AG09309 (cell line): ENCODE data around the gene AKR1B1.

Experiments
- DNase-seq: peaks from one replicate; pipeline ENCODE4 v3.0.0-alpha.2; 2010; ENCODE audit warnings: low read depth
- H3K4me3 ChIP-seq: 2 replicates; pipeline ENCODE4 v1.5.1; 2011; ENCODE audit warnings: mild to moderate bottlenecking, low read depth, low read length, moderate library complexity; ENCODE audit not compliant: control insufficient read depth
- TF ChIP-seq, protein P1 (sequence below): IDR thresholded peaks from 2 replicates; pipeline ENCODE4 v1.5.1; 2011; ENCODE audit warnings: mild to moderate bottlenecking, low read depth, low read length, inconsistent platforms; ENCODE audit not compliant: insufficient read depth, control insufficient read depth; ENCODE audit errors: missing control alignments

AKR1B1 gene

DNA sequence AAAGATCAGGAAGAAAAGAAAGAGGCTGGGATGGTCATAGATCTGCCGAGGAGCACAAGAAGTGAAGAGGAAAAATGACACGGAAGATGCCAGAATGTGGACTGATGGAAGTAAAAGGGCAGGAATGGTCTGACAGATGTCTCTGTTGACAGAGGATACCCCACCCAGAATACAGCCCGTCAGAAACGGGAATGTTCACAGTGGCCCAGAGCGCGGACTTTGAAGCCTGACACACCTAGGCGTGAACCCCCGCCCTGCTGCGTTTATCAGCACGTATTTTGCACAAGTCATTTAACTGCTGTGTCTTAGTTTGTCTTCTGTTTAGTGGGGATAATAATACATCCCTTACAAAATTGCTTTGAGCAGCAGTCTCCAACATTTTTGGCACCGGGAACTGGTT, 27.1 kb downstream of the AKR1B1 start:
- no peak for DNase-seq
- peak overlapping the region; percentile 23 for H3K4me3 ChIP-seq
- TF ChIP-seq, protein P1, sequence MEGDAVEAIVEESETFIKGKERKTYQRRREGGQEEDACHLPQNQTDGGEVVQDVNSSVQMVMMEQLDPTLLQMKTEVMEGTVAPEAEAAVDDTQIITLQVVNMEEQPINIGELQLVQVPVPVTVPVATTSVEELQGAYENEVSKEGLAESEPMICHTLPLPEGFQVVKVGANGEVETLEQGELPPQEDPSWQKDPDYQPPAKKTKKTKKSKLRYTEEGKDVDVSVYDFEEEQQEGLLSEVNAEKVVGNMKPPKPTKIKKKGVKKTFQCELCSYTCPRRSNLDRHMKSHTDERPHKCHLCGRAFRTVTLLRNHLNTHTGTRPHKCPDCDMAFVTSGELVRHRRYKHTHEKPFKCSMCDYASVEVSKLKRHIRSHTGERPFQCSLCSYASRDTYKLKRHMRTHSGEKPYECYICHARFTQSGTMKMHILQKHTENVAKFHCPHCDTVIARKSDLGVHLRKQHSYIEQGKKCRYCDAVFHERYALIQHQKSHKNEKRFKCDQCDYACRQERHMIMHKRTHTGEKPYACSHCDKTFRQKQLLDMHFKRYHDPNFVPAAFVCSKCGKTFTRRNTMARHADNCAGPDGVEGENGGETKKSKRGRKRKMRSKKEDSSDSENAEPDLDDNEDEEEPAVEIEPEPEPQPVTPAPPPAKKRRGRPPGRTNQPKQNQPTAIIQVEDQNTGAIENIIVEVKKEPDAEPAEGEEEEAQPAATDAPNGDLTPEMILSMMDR = no peak

DNA sequence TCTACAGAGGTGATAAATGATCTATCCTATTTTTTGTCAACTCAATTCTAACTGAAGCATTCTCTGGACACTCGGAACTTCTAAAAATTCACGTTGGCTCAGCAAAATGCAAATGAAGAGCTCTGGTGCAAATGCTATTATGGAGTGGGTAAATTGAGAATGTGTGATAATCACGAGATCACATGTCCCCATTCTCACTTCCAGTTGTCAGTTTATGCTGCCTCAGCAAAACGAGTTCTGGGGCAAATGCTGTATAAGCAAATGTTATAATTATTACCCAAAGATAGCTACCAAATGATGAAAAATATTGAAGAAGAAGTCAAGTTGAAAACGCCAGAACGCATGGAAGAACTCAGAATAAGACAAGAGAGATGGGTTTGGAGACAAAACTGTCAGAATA, 29.4 kb downstream of the AKR1B1 start:
- H3K4me3 ChIP-seq = no peak overlapping the region
- TF ChIP-seq, protein P1 = no peak
- DNase-seq = no peak

DNA sequence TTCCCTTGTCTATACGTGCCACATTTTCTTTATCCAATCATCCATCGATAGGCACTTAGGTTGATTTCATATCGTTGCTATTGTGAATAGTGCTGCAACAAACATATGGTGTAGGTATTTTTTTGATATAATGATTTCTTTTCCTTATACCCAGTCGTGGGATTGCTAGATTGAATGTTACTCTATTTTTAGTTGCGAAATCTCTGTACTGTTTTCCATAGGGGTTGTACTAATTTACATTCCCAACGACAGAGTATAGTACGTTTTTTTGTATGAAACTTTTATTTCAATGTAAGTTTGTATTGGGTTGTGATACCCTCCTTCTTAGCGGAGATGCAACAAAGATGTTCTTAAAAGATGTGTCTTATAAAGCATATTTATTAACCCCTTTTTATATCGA, 30.0 kb downstream of the AKR1B1 start:
- TF ChIP-seq, protein P1 = no peak
- no peak for DNase-seq
- H3K4me3 ChIP-seq = no peak overlapping the region

DNA sequence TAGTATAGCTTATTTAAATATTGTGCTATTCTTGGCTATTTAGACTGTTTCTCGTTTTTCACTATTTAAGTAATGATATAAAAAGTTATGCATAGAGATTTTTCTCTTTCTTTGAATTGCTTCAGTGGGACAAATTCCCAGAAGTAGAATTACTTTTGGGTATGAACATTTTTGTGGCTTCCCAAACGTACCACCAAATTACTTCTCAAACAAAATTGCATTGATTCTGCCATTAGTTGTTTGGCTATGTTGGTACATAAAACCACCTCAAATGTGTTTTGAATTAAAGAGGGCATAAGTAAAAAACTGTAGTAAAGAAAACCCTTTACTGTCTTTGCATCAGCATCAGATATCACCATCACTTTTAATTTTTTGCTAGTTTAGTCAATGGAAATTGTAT, 31.0 kb downstream of the AKR1B1 start:
- TF ChIP-seq, protein P1 = no peak
- no peak overlapping the region for H3K4me3 ChIP-seq
- peak; percentile 8 for DNase-seq

DNA sequence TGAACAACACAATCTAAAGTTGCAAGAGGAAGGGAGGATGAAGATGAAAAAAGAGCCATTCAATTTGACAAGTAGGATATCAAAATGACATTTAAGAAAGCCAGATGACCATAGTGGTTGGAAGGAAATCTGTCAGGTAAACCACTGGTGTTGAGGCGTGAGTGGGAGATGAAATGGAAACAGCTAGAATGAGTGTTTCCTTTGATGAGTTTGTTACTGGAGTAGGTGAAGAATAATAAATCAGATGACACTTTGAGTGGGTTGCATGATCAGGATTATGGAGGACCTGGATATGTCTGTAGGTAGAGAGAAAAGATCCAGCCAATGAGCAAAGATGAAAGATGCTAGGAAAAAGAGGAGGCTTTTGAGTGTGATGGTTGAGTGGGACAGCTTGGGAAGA, 33.1 kb downstream of the AKR1B1 start:
- TF ChIP-seq, protein P1 = no peak
- no peak overlapping the region for H3K4me3 ChIP-seq

DNA sequence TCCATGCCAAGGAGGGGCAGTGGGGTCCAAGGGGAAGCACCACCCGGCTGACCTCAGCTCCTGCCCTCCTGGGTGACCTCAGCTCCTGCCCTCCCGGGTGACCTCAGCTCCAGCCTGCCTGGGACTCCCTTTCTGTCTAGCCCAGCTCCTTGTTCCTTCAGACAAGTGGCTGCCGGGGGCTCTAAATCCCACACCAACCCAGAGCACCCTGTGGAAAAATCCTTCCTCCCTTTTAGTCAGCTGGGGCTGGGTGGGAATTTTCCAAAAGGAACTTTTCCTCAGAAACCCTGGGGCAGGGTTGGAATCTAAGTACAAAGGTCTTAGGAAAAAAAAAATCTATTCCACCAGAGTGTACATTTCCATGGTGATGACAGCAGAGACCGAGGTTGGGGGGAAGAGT, 36.3 kb downstream of the AKR1B1 start:
- TF ChIP-seq, protein P1 = no peak
- no peak for DNase-seq
- no peak overlapping the region for H3K4me3 ChIP-seq

More for the DNA sequence above, 33.1 kb downstream of the AKR1B1 start:
- DNase-seq = no peak

DNA sequence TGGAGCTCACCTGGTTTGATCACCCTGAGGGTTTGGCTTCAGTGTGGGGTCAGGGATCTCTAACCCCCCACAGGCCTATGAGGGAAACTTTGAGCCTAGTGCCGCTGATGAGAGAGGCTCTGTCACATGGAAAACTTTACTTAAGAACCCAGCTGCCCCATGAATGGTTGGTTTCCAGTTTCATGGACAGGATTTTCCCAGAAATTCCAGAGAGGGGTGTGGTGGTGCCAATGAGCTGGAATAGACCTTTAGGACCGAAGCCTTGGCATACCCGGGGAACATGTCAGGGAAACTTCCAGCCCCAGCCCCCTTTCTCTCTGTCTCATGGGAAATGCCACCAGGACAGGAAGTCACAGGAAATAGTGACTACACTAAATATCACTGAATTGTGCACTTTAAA, 36.9 kb downstream of the AKR1B1 start:
- peak; percentile 10 for DNase-seq
- TF ChIP-seq, protein P1 = no peak

More for the DNA sequence above, 36.9 kb downstream of the AKR1B1 start:
- no peak overlapping the region for H3K4me3 ChIP-seq
